Measurements from ENCODE around the gene DCC.

The DCC gene

DNA sequence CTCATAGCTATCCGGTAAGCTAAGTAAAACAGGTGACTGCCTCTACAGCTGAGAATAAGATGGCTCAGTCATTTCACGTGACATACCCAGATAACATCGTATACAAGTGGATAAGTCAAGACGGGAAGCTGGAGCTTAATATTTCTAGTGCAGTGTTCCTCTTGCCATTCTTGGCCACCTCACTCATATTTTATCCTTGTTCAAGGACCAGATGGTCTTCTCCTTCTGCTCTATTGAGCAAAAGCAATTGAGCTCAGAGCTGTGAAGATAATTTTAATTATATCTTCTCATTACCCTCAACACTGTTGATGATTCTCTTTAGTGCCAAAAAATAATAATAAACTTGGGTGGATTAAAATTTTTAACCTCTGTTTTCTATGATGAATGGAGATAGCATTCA, 201.1 kb downstream of the DCC start:
- TF ChIP-seq, protein P1, sequence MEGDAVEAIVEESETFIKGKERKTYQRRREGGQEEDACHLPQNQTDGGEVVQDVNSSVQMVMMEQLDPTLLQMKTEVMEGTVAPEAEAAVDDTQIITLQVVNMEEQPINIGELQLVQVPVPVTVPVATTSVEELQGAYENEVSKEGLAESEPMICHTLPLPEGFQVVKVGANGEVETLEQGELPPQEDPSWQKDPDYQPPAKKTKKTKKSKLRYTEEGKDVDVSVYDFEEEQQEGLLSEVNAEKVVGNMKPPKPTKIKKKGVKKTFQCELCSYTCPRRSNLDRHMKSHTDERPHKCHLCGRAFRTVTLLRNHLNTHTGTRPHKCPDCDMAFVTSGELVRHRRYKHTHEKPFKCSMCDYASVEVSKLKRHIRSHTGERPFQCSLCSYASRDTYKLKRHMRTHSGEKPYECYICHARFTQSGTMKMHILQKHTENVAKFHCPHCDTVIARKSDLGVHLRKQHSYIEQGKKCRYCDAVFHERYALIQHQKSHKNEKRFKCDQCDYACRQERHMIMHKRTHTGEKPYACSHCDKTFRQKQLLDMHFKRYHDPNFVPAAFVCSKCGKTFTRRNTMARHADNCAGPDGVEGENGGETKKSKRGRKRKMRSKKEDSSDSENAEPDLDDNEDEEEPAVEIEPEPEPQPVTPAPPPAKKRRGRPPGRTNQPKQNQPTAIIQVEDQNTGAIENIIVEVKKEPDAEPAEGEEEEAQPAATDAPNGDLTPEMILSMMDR (conservative IDR thresholded peaks at IDR 0.05; ENCODE audit: low read depth, low read length): no peak
- no peak overlapping the region for H3K4me2 ChIP-seq
- no peaks in the 10 kb centered on the region for H3K4me1 ChIP-seq (ENCODE audit: low read depth, poor library complexity, severe bottlenecking)
- H2AFZ ChIP-seq (ENCODE audit: low read depth): no peak overlapping the region
- no peaks in the 10 kb centered on the region for H3K79me2 ChIP-seq (ENCODE audit: insufficient read depth, low read depth)
- H4K20me1 ChIP-seq (ENCODE audit: insufficient read depth): no peaks in the 10 kb centered on the region
- no peak overlapping the region for H3K4me3 ChIP-seq (IDR thresholded peaks at IDR 0.05; ENCODE audit: insufficient read depth, low read depth, low read length)
- H3K9ac ChIP-seq: no peak overlapping the region
- H3K27me3 ChIP-seq (ENCODE audit: insufficient read depth, low read depth): no peaks in the 10 kb centered on the region
- H3K36me3 ChIP-seq (ENCODE audit: insufficient read depth): no peaks in the 10 kb centered on the region
- no peak overlapping the region for H3K27ac ChIP-seq

DNA sequence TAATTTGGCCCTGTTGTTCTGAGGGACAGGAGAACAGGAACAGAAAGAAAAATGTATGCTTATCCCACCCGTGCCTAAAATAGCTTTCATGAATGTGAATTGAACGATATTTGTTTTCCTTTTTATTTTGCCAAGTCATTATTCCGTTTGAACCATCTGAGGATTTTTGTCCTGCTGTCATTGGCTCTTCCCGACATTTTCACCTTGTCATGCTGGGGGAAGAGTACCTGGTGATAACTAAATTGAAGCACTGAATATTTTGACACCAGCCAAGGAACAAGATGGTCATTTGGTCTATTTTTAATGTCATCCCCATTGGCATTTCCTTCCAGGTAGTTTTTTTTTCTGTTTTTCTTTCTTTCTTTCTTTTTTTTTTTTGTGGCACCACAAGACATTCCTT, 204.1 kb downstream of the DCC start:
- H3K4me2 ChIP-seq: no peak overlapping the region
- H3K27ac ChIP-seq: no peak overlapping the region
- H2AFZ ChIP-seq (ENCODE audit: low read depth): no peak overlapping the region
- H3K4me1 ChIP-seq (ENCODE audit: low read depth, poor library complexity, severe bottlenecking): no peaks in the 10 kb centered on the region
- H4K20me1 ChIP-seq (ENCODE audit: insufficient read depth): no peaks in the 10 kb centered on the region
- H3K36me3 ChIP-seq (ENCODE audit: insufficient read depth): no peaks in the 10 kb centered on the region
- TF ChIP-seq, protein P1 (conservative IDR thresholded peaks at IDR 0.05; ENCODE audit: low read depth, low read length): no peak
- H3K79me2 ChIP-seq (ENCODE audit: insufficient read depth, low read depth): no peaks in the 10 kb centered on the region
- no peak overlapping the region for H3K4me3 ChIP-seq (IDR thresholded peaks at IDR 0.05; ENCODE audit: insufficient read depth, low read depth, low read length)
- H3K9ac ChIP-seq: no peak overlapping the region
- H3K27me3 ChIP-seq (ENCODE audit: insufficient read depth, low read depth): no peaks in the 10 kb centered on the region

DNA sequence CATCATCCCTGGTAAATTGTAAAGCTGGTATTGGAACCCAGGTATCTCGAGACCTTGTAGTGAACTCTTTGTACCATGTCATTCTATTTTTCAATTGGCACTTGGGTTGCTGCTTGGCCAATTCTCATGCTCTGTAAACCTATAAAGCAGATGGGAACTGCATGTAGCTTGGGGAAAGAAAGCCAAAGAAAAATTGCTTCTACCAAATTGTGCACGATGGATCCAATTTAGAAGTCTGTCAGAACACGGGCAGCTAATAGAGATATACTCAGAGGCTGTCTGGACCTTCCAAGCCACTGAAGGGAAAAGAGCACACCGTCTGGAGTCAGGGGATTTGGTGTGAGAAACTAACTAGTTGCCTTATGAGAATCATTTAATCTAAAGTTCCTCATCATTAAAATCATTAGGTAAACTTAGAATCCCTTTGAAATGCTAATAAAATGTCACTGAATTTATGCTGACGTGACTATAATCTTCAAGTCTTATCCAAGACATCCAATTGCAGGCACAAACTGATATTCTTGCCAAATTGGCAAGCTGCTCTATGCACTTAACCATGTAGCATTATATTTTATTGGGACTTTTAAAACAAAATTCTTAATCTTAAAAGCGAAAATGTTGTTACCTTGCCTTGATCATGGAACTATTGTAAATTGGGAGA, 206.8 kb downstream of the DCC start:
- H3K4me1 ChIP-seq (ENCODE audit: low read depth, poor library complexity, severe bottlenecking): no peaks in the 10 kb centered on the region
- no peak overlapping the region for H3K4me2 ChIP-seq
- no peaks in the 10 kb centered on the region for H3K27me3 ChIP-seq (ENCODE audit: insufficient read depth, low read depth)
- H3K79me2 ChIP-seq (ENCODE audit: insufficient read depth, low read depth): no peaks in the 10 kb centered on the region
- no peaks in the 10 kb centered on the region for H3K36me3 ChIP-seq (ENCODE audit: insufficient read depth)
- H3K4me3 ChIP-seq (IDR thresholded peaks at IDR 0.05; ENCODE audit: insufficient read depth, low read depth, low read length): no peak overlapping the region
- no peak overlapping the region for H3K27ac ChIP-seq
- H3K9ac ChIP-seq: no peak overlapping the region
- TF ChIP-seq, protein P1 (conservative IDR thresholded peaks at IDR 0.05; ENCODE audit: low read depth, low read length): no peak
- H2AFZ ChIP-seq (ENCODE audit: low read depth): no peak overlapping the region
- H4K20me1 ChIP-seq (ENCODE audit: insufficient read depth): no peaks in the 10 kb centered on the region

DNA sequence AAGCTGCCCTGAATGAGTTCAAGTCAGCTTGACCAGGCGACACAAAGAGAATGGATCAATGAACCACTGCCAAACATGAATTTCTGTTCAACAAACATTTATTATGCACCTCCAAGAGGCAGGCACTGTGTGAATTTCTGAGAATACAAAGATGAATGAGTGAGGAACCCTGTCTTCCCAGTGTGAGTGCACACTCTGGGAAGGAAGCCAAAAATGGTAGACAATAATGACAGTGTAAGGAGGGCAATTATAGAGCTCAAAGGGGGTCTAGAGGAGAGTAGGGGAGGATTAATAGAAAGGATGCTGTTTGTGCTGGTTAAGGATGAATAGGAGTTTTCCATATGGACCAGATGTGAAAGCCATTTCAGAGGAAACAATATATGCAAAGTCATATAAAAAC, 213.4 kb downstream of the DCC start:
- Histone ChIP-seq H3K9ac (no peak overlapping the region), H3K79me2 (ENCODE audit: insufficient read depth, low read depth) (no peaks in the 10 kb centered on the region), H3K4me2 (no peak overlapping the region), H4K20me1 (ENCODE audit: insufficient read depth) (no peaks in the 10 kb centered on the region), H3K4me3 (IDR thresholded peaks at IDR 0.05; ENCODE audit: insufficient read depth, low read depth, low read length) (no peak overlapping the region), H3K4me1 (ENCODE audit: low read depth, poor library complexity, severe bottlenecking) (no peaks in the 10 kb centered on the region), H3K36me3 (ENCODE audit: insufficient read depth) (no peaks in the 10 kb centered on the region), H2AFZ (ENCODE audit: low read depth) (no peak overlapping the region), H3K27me3 (ENCODE audit: insufficient read depth, low read depth) (no peaks in the 10 kb centered on the region), H3K27ac (no peak overlapping the region)
- TF ChIP-seq, protein P1 (conservative IDR thresholded peaks at IDR 0.05; ENCODE audit: low read depth, low read length): no peak

Measured in KMS-11 (cell line).